Measurements from ENCODE around the gene ZNF618. TPM values are rescaled to one million over a fixed set of nuclear protein-coding genes. Genes with fewer than 3 reads are reported as not detected.

The ZNF618 gene
- total RNA-seq, 4 donors from 2014 or later: 0.26 to 1.2 (median 1.0) TPM

GRCh38 chr9:114055061-114055460 lies 179.0 kb downstream of the ZNF618 start:
- no peaks in the 10 kb centered on the region for H3K36me3 ChIP-seq
- ATAC-seq: no peak
- H3K9me3 ChIP-seq: no peaks in the 10 kb centered on the region
- intact Hi-C loops (cut with DNase I; ENCODE audit: low total_unique reads): no loop called here
- no peak overlapping the region for H3K27ac ChIP-seq
- no peaks in the 10 kb centered on the region for H3K27me3 ChIP-seq
- no peak overlapping the region for H3K4me3 ChIP-seq
- no peak for DNase-seq
- H3K4me1 ChIP-seq: peaks cover 7 to 8% of the 10 kb centered on the region in 2 donors
- TF ChIP-seq POLR2A (IDR thresholded peaks at IDR 0.05) (no peak), CTCF (IDR thresholded peaks at IDR 0.05 in 4 of 5, conservative IDR thresholded peaks at IDR 0.05 in 1 of 5) (no peak)
- in situ Hi-C loops (cut with MboI; ENCODE audit: low sequenced_read_pairs in 4 of 4): no loop called here

- H3K27ac ChIP-seq: no peak overlapping the region
- H3K4me3 ChIP-seq: no peak overlapping the region
- no peaks in the 10 kb centered on the region for H3K27me3 ChIP-seq
- in situ Hi-C loops (cut with MboI; ENCODE audit: low sequenced_read_pairs in 4 of 4) (no loop called here), intact Hi-C loops (cut with DNase I; ENCODE audit: low total_unique reads) (no loop called here)
- no peaks in the 10 kb centered on the region for H3K9me3 ChIP-seq
- H3K4me1 ChIP-seq: peaks cover 7 to 8% of the 10 kb centered on the region in 2 donors
- no peak for ATAC-seq
- DNase-seq: no peak
- TF ChIP-seq CTCF (IDR thresholded peaks at IDR 0.05 in 4 of 5, conservative IDR thresholded peaks at IDR 0.05 in 1 of 5): no peak
- TF ChIP-seq POLR2A (IDR thresholded peaks at IDR 0.05): no peak
- no peaks in the 10 kb centered on the region for H3K36me3 ChIP-seq
Measured at GRCh38 chr9:114055894-114056293, 179.8 kb downstream of the ZNF618 start.

- TF ChIP-seq CTCF (IDR thresholded peaks at IDR 0.05 in 4 of 5, conservative IDR thresholded peaks at IDR 0.05 in 1 of 5) (no peak), POLR2A (IDR thresholded peaks at IDR 0.05) (no peak)
- ATAC-seq (no peak), DNase-seq (no peak)
- H3K4me1 ChIP-seq: peaks cover 7 to 8% of the 10 kb centered on the region in 2 donors
- in situ Hi-C loops (cut with MboI; ENCODE audit: low sequenced_read_pairs in 4 of 4) (no loop called here), intact Hi-C loops (cut with DNase I; ENCODE audit: low total_unique reads) (no loop called here)
- no peaks in the 10 kb centered on the region for H3K36me3 ChIP-seq
- no peak overlapping the region for H3K27ac ChIP-seq
- H3K27me3 ChIP-seq: no peaks in the 10 kb centered on the region
- no peak overlapping the region for H3K4me3 ChIP-seq
- no peaks in the 10 kb centered on the region for H3K9me3 ChIP-seq
Measured at GRCh38 chr9:114056527-114056926, 180.4 kb downstream of the ZNF618 start.

- peaks cover 7 to 8% of the 10 kb centered on the region in 2 donors for H3K4me1 ChIP-seq
- no peaks in the 10 kb centered on the region for H3K9me3 ChIP-seq
- no peaks in the 10 kb centered on the region for H3K36me3 ChIP-seq
- H3K27me3 ChIP-seq: no peaks in the 10 kb centered on the region
- in situ Hi-C loops (cut with MboI; ENCODE audit: low sequenced_read_pairs in 4 of 4) (no loop called here), intact Hi-C loops (cut with DNase I; ENCODE audit: low total_unique reads) (no loop called here)
- no peak for ATAC-seq
- no peak for DNase-seq
- no peak overlapping the region for H3K4me3 ChIP-seq
- TF ChIP-seq CTCF (IDR thresholded peaks at IDR 0.05 in 4 of 5, conservative IDR thresholded peaks at IDR 0.05 in 1 of 5) (no peak), POLR2A (IDR thresholded peaks at IDR 0.05) (no peak)
- H3K27ac ChIP-seq: no peak overlapping the region
Measured at GRCh38 chr9:114057161-114057885, 181.2 kb downstream of the ZNF618 start.

GRCh38 chr9:114058688-114059046 lies 182.6 kb downstream of the ZNF618 start:
- in situ Hi-C loops (cut with MboI; ENCODE audit: low sequenced_read_pairs in 4 of 4) (no loop called here), intact Hi-C loops (cut with DNase I; ENCODE audit: low total_unique reads) (no loop called here)
- Histone ChIP-seq H3K27ac (no peak overlapping the region), H3K9me3 (no peaks in the 10 kb centered on the region), H3K4me3 (no peak overlapping the region), H3K27me3 (no peaks in the 10 kb centered on the region), H3K36me3 (no peaks in the 10 kb centered on the region), H3K4me1 (peaks cover 7 to 8% of the 10 kb centered on the region in 2 donors)
- TF ChIP-seq CTCF (IDR thresholded peaks at IDR 0.05 in 4 of 5, conservative IDR thresholded peaks at IDR 0.05 in 1 of 5) (no peak), POLR2A (IDR thresholded peaks at IDR 0.05) (no peak)
- no peak for ATAC-seq
- DNase-seq: no peak
